NCI-H2196 (cell line): Measurements from ENCODE around the gene CR1L.
A peak's percentile ranks its signal among the peaks of the same experiment; 100 is the strongest.
"Not testable (repeated sequence)": the region's sequence is repeated elsewhere in the genome, so short reads cannot be mapped to it uniquely, and the experiment has no call there.

Experiments
- DNase-seq: peaks from one replicate; lab custom pipeline; 2025; ENCODE audit not compliant: unreplicated experiment; lab: John Stamatoyannopoulos, UW

Gene CR1L

GRCh38 chr1:207644852-207645634 is at the start of gene CR1L:
CR1L (plus strand) TSS chr1:207645133; CDS start chr1:207645234, 101 bp downstream.
- DNase-seq = peak; percentile 72

- DNase-seq = no peak
Measured at GRCh38 chr1:207603777-207604176, 41.2 kb upstream of the CR1L start.

GRCh38 chr1:207605444-207606361 is 39.2 kb upstream of the CR1L start:
- no peak for DNase-seq

GRCh38 chr1:207606362-207606755 is 38.6 kb upstream of the CR1L start:
- DNase-seq = no peak

- no peak for DNase-seq
Measured at GRCh38 chr1:207612762-207613161, 32.2 kb upstream of the CR1L start.

GRCh38 chr1:207619871-207620542 is 24.9 kb upstream of the CR1L start:
- peak; percentile 43 for DNase-seq

- no peak for DNase-seq
Measured at GRCh38 chr1:207620543-207620893, 24.4 kb upstream of the CR1L start.

- DNase-seq = not testable (repeated sequence)
Measured at GRCh38 chr1:207625504-207626071, 19.3 kb upstream of the CR1L start.

- no peak for DNase-seq
Measured at GRCh38 chr1:207626972-207627337, 18.0 kb upstream of the CR1L start.

- no peak for DNase-seq
Measured at GRCh38 chr1:207627496-207627895, 17.4 kb upstream of the CR1L start.

- DNase-seq = no peak
Measured at GRCh38 chr1:207628776-207629175, 16.2 kb upstream of the CR1L start.

- DNase-seq = no peak
Measured at GRCh38 chr1:207631137-207631536, 13.8 kb upstream of the CR1L start.

- no peak for DNase-seq
Measured at GRCh38 chr1:207633226-207633625, 11.7 kb upstream of the CR1L start.

- not testable (repeated sequence) for DNase-seq
Measured at GRCh38 chr1:207633699-207634289, 11.1 kb upstream of the CR1L start.

- not testable (repeated sequence) for DNase-seq
Measured at GRCh38 chr1:207634293-207634692, 10.6 kb upstream of the CR1L start.

- DNase-seq = not testable (repeated sequence)
Measured at GRCh38 chr1:207635569-207636186, 9.3 kb upstream of the CR1L start.

- not testable (repeated sequence) for DNase-seq
Measured at GRCh38 chr1:207638487-207639145, 6.3 kb upstream of the CR1L start.

- DNase-seq = not testable (repeated sequence)
Measured at GRCh38 chr1:207639362-207639761, 5.6 kb upstream of the CR1L start.

- DNase-seq = no peak
Measured at GRCh38 chr1:207644166-207644851, 624 bp upstream of the CR1L start.
